Type B pancreatic cell (in vitro differentiated cells): ENCODE results near the gene ARMH3. TPM values are rescaled to one million over a fixed set of nuclear protein-coding genes. Genes with fewer than 3 reads are reported as not detected.

Source experiments
- DNase-seq: peaks from one replicate; pipeline ENCODE4 v3.0.0; 2021; ENCODE audit warnings: mixed read lengths; ENCODE audit not compliant: unreplicated experiment; ENCODE audit errors: extremely low spot score
- H3K27ac Mint-ChIP-seq: 2 replicates; pipeline ENCODE4 v1.8.0; 2021; ENCODE audit warnings: mild to moderate bottlenecking, mixed read lengths
- H3K27me3 Mint-ChIP-seq: 2 replicates; pipeline ENCODE4 v1.8.0; 2021; ENCODE audit warnings: mixed read lengths
- H3K36me3 Mint-ChIP-seq: 2 replicates; pipeline ENCODE4 v1.8.0; 2021; ENCODE audit warnings: mixed read lengths
- H3K4me1 Mint-ChIP-seq: one replicate; pipeline ENCODE4 v1.8.0; 2021; ENCODE audit warnings: mixed read lengths; ENCODE audit not compliant: unreplicated experiment
- H3K4me3 Mint-ChIP-seq: 2 replicates; pipeline ENCODE4 v1.8.0; 2021; ENCODE audit warnings: mild to moderate bottlenecking, mixed read lengths
- H3K9me3 Mint-ChIP-seq: 2 replicates; pipeline ENCODE4 v1.8.0; 2021; ENCODE audit warnings: mixed read lengths
- total RNA-seq: library from RNA; stranded (reverse); gene quantifications from 2 replicates; pipeline ENCODE4 v1.2.1, GENCODE V29; 2021; ENCODE audit warnings: low replicate concordance
- TF ChIP-seq, protein P1 (sequence below): fragments of 200-600 bp; sonication (generic); conservative IDR thresholded peaks from 2 replicates; pipeline ENCODE4 v1.5.0; 2021; ENCODE audit warnings: antibody characterized with exemption, mild to moderate bottlenecking

ARMH3 gene
- total RNA-seq, 1 donor from 2014 or later = 22.2 TPM

GRCh38 chr10:101967119-101967518 lies 88.9 kb downstream of the ARMH3 start:
- Mint-ChIP-seq H3K27me3 (no peaks in the 10 kb centered on the region), H3K9me3 (no peaks in the 10 kb centered on the region), H3K27ac (no peak overlapping the region), H3K4me3 (no peak overlapping the region), H3K36me3 (peaks cover 19% of the 10 kb centered on the region), H3K4me1 (peaks cover 5% of the 10 kb centered on the region)
- TF ChIP-seq, protein P1, sequence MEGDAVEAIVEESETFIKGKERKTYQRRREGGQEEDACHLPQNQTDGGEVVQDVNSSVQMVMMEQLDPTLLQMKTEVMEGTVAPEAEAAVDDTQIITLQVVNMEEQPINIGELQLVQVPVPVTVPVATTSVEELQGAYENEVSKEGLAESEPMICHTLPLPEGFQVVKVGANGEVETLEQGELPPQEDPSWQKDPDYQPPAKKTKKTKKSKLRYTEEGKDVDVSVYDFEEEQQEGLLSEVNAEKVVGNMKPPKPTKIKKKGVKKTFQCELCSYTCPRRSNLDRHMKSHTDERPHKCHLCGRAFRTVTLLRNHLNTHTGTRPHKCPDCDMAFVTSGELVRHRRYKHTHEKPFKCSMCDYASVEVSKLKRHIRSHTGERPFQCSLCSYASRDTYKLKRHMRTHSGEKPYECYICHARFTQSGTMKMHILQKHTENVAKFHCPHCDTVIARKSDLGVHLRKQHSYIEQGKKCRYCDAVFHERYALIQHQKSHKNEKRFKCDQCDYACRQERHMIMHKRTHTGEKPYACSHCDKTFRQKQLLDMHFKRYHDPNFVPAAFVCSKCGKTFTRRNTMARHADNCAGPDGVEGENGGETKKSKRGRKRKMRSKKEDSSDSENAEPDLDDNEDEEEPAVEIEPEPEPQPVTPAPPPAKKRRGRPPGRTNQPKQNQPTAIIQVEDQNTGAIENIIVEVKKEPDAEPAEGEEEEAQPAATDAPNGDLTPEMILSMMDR = no peak
- no peak for DNase-seq

- no peak overlapping the region for H3K4me3 Mint-ChIP-seq
- no peak overlapping the region for H3K27ac Mint-ChIP-seq
Measured at GRCh38 chr10:101965075-101965765, 90.8 kb downstream of the ARMH3 start.

DNA sequence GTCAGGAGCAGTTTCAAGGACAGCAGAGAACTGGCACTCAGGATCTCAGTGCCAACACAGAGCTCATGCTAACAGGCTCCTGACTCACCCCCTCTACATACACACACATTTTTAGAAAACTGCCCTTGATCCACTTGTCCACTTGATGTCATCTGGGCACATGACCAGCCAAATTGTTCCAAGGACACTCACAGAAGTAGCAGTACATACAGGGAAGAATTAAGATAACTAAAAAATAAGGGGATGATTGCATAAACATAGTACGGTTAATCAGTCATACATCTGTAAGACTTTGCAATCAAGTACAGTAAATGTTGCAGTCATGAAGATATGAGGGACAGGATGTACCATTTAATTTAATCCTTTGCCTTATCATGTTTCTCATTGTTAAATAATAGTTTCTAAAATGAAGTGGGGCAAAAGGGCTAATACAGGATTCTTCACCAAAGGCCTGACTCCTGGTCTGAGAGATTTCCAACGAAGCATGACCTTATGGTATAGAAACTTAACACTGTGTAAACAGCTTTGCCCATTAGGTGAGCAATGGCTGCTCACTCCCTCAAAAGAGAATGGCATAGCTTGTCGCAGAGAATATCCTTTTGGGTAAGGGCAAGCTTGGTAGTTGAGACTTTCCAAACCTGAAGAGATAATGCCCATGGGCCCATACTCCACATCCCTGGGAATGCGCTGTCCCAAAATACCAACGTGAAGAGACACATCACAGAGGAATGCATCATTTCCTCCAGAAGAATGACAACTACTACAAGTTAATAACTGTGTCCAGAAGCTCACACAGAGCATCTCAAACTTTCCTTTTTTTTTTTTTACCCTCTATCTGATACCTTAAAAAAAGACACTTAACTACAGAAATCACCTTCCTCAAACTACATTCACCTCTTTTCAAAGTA lies 94.1 kb downstream of the ARMH3 start:
- Mint-ChIP-seq H3K36me3 (peaks cover 12% of the 10 kb centered on the region), H3K4me1 (peaks cover 18% of the 10 kb centered on the region), H3K4me3 (no peak overlapping the region), H3K27ac (no peak overlapping the region), H3K9me3 (no peaks in the 10 kb centered on the region), H3K27me3 (no peaks in the 10 kb centered on the region)
- no peak for DNase-seq
- TF ChIP-seq, protein P1 = no peak

More at GRCh38 chr10:101965075-101965765, 90.8 kb downstream of the ARMH3 start:
- Mint-ChIP-seq H3K36me3 (peaks cover 18% of the 10 kb centered on the region), H3K27me3 (no peaks in the 10 kb centered on the region), H3K4me1 (peaks cover 5% of the 10 kb centered on the region), H3K9me3 (no peaks in the 10 kb centered on the region)
- no peak for DNase-seq
- TF ChIP-seq, protein P1 = no peak

DNA sequence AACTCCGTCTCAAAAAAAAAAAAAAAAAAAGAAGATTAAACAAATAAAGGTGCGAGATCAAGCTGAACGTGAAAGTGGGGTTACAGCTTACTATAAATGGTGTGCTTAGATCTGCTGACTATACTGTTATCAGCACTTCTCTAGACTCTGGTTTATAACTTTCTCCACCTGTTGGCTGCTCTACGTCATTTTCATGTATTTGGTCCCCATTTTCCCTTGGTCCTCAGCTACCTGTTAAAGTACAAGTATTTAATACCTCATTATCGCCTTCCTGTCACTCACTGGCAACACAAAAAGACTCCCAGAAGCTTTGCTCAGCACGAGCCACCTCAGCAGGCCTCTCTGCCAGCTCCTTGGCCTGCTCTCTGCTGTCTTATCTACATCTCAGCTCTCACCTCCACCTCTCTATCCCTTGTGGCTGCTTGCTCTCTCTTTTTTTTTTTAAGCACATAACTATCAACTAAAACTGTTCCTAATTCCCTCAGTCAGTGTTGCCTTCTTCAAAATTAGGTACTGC lies 95.0 kb downstream of the ARMH3 start:
- Mint-ChIP-seq H3K9me3 (no peaks in the 10 kb centered on the region), H3K36me3 (peaks cover 13% of the 10 kb centered on the region)

GRCh38 chr10:101959346-101959916 lies 96.5 kb downstream of the ARMH3 start:
- peaks cover 20% of the 10 kb centered on the region for H3K36me3 Mint-ChIP-seq
- DNase-seq = no peak
- TF ChIP-seq, protein P1 = no peak
- no peaks in the 10 kb centered on the region for H3K9me3 Mint-ChIP-seq
- no peak overlapping the region for H3K27ac Mint-ChIP-seq
- H3K27me3 Mint-ChIP-seq = no peaks in the 10 kb centered on the region
- no peak overlapping the region for H3K4me3 Mint-ChIP-seq
- H3K4me1 Mint-ChIP-seq = peaks cover 13% of the 10 kb centered on the region

More for the DNA sequence above, 95.0 kb downstream of the ARMH3 start:
- Mint-ChIP-seq H3K4me3 (no peak overlapping the region), H3K27me3 (no peaks in the 10 kb centered on the region), H3K4me1 (peaks cover 18% of the 10 kb centered on the region), H3K27ac (no peak overlapping the region)
- no peak for DNase-seq
- TF ChIP-seq, protein P1 = no peak
